GM08714 (cell line): ENCODE results near the gene ABLIM1.
"Not testable (repeated sequence)": the region's sequence is repeated elsewhere in the genome, so short reads cannot be mapped to it uniquely, and the experiment has no call there.

ENCODE experiments used
- H3K4me3 ChIP-seq: fragments of 200-500 bp; sonication (Bioruptor generic); 2 replicates; pipeline ENCODE4 v1.5.1; 2014; ENCODE audit warnings: mild to moderate bottlenecking, low read length, inconsistent platforms
- ZNF274 ChIP-seq: IDR thresholded peaks from 2 replicates; pipeline ENCODE4 v1.6.1; 2012; ENCODE audit warnings: mild to moderate bottlenecking, low read depth, low read length

ABLIM1 gene

GRCh38 chr10:114658175-114658574, at the start of gene ABLIM1:
Gene ABLIM1, minus strand, starts transcription at chr10:114658275. Its CDS starts 75 bp downstream, at chr10:114658200.
- no peak for TF ChIP-seq ZNF274
- H3K4me3 ChIP-seq: no peak within 1 kb of the TSS

DNA sequence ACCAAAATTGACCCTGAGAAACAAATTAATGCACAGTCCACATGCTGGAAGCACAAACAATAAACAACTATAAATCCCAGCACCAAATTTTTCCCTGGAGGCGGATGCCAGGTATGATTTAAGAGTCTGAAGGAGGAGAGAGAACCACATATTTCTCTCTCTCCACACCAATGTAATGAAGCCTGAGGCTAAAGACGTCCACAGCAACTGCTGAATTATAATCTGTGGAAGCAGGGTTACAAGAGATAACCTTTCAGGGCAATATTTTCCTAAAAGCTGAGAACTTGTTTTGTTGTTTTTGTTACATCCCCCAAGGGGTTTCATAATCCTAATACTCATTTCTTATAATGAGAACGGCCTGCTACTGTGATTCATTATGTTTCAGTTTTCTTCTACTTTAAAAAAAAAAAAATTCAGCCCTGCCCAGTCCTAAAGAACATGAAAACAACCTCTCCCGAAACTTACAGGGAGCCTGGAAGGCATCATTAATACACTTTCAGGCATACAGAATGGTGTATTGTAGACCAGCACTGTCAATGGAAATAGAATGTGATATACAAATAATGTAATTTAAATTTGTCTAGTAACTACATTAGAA, 48.5 kb upstream of the ABLIM1 start:
- H3K4me3 ChIP-seq: no peak overlapping the region
- no peak for TF ChIP-seq ZNF274

DNA sequence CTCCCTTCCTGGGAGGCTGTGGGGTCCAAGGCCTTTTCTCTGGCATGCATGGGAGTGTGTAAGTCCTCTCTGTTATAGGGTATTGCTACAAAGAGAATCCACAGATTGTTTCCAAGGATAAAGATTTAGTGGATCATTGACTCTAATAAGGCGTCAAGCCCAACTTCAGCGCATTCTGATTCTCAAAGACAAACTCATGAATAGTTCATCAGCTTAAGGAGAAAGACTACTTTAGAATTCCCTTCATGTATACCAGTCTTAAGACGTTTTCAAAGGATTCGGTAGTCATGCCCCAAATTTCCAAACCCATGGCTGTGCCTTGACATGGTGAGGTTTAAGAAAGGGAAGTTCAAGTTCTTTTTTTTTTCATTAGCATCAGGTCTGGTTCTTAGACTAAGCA, 46.6 kb upstream of the ABLIM1 start:
- no peak overlapping the region for H3K4me3 ChIP-seq
- no peak for TF ChIP-seq ZNF274

DNA sequence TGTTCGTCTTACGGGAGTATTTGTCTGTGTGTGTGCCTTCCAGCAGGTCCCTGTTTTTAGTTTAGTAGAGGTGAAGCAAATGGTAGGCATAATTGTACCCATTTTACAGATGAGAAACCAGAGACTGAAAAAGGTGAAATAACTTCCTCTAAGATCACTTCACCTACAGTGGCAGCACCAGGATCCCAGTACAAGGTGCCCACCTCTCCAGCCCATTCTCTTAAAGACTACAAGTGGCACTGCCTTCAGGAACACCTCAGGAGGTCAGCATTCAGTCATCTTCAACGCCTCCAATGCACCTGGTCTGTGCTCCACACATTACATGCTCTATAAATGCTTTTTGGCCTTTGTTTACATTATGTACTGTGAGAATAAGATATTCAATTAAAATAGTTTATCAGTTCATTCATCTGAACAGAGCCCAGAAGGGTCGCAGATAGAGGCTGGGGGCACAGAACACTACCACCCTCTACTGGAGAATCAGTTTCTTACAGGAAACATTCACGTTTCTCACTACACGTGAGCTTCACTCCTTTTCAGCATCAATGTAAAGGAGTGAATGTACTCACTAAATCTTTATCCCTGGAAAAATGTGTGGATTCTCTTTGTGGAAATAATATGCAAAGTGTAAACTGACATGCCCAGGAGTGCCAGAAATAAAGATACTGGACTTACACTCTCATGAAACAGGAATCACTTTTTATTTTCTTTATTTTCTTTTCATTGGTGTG, 45.5 kb upstream of the ABLIM1 start:
- no peak for TF ChIP-seq ZNF274
- H3K4me3 ChIP-seq: no peak overlapping the region

DNA sequence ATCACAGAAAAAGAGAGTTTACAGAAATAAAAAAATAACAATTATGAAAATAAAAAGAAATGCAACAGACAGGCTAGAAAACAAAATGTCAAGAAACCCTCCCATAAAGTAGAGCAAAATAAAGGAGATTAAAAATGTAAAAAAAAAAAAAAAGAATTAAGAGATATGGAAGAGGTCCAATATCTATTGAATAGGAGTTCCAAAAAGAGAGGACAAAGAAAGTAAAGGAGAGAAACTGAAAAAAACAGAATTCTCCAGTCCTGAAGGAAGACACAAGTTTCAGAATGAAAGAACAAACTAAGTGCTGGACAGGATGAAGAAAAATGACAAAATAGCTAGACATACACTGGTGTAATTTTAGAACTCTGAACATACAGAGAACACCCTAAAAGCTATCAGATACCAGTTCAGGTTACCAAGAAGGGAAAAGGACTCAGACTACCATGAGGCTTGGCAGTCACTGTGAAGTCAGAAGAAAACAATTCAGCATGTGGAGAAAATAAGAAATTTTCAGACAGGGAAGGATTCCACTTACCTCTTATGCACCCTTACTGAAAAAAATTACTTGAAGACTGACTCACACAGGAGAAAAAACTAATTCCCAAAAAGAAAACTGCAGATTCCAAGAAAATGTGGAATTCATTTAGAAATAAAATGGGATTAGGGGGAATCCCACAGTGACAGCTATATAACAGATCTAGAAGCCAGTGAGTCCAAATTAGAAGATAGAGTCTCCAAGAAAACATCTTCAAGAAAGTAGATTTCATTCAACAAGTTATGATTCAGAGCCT, 40.4 kb upstream of the ABLIM1 start:
- no peak overlapping the region for H3K4me3 ChIP-seq
- TF ChIP-seq ZNF274: no peak

DNA sequence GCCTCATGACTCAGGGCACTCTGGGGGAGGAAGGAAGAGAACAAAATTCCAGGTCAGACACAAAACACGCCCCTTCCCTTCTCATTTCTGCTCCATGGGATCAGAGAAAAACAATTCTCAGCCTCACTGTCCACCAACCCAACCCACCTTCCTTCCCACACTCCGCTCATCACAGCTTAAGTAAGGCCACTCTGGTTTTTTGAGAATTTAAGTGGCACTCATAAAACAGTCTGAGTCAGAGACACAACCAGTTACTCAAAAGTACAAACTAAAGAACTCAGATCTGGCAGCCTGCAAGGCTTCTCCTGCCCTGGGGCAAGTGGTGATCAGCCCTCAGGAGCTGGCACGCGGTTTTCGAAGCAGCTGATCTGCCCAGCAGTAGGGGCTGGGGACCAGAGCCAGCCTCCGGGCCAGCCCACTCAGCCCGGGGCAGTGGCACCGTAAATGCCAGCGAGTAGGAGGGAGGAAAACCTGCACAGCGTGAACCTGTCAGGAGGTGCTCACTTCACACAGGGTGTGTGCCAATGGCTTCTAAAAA, 39.1 kb upstream of the ABLIM1 start:
- H3K4me3 ChIP-seq: no peak overlapping the region
- no peak for TF ChIP-seq ZNF274

GRCh38 chr10:114696301-114696700, 38.2 kb upstream of the ABLIM1 start:
- H3K4me3 ChIP-seq: not testable (repeated sequence)

DNA sequence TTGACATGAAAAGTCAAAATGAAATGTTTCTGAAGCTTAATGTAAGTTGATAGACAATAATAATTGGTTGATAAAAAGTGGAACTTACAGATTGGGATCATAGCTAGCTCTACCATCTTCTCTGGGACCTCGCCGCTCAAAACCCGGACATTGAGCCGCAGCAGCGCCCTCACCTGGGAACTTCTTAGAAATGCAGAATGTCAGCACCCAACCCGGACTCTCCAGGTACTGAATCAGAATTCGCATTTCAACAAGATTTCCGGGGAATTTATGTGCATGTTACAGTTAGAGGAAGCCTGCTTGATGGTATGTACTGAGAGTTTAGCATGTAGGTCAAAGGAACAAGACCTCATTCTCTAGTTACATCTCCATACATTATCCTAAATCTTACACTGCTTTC, 36.7 kb upstream of the ABLIM1 start:
- TF ChIP-seq ZNF274: no peak
- no peak overlapping the region for H3K4me3 ChIP-seq

GRCh38 chr10:114694062-114694461, 36.0 kb upstream of the ABLIM1 start:
- TF ChIP-seq ZNF274: no peak
- H3K4me3 ChIP-seq: no peak overlapping the region

DNA sequence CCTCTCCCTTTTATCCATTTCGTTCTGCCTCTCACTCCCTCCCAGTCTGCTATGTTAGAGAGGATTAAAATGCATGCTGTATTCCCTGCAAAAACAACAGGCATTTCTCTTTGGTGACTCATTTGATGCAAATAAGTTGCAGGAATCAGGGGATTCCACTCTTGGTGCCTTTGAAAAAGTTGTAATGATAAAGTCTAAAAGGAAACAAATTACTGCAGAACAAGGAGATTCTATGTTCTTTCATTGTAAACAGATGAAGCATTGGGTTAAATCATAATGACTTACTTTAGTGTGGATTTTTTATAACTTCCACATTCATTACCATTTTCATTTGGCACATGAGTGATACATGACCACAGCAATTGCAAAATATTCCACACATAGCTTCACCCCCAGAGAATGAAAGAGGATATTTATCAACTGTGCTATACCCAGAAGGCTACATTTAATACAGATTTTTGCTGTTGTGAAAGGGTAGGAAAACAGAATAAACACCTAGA, 33.4 kb upstream of the ABLIM1 start:
- no peak for TF ChIP-seq ZNF274
- H3K4me3 ChIP-seq: no peak overlapping the region

GRCh38 chr10:114688786-114689185, 30.7 kb upstream of the ABLIM1 start:
- no peak for TF ChIP-seq ZNF274
- no peak overlapping the region for H3K4me3 ChIP-seq

DNA sequence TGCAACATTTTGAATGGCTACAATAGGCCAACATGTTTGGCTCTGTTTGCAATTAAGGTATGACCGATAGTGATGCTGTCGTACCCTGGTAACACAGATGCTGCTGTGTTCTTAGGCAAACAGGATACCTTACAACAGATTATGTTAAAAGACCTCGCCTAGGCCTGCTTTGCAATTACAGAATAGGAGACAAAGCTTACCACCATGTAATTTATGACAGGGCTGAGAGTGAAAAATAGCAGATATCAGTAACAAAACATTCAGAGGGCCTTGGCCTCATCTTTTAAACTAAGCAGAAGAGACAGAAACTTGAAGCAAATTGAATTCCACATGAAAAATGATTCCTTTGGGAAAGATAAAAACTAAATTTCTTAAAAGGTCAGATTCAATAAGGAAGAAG, 29.4 kb upstream of the ABLIM1 start:
- TF ChIP-seq ZNF274: no peak
- H3K4me3 ChIP-seq: no peak overlapping the region

- H3K4me3 ChIP-seq: no peak overlapping the region
- TF ChIP-seq ZNF274: no peak
Measured at GRCh38 chr10:114686013-114686412, 27.9 kb upstream of the ABLIM1 start.

DNA sequence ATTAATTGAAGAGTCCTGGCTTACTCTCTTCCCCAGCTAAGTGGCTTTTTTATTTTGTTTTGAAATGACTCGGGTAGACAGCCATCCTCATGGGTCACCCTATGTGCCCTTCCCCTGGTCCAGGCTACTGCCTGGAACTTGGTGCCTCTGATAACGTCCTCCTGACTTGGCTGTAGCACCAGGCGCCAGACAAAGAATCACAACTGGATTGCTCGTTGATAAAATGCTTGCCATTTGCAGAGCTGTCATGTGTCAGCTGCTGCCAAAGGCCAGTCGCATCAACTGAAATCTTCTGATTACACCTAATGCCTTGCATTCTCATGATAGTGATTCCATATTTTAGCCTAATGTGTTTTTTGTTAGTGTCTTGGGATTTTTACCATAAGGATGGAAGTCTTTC, 27.4 kb upstream of the ABLIM1 start:
- no peak overlapping the region for H3K4me3 ChIP-seq
- no peak for TF ChIP-seq ZNF274

- no peak for TF ChIP-seq ZNF274
- H3K4me3 ChIP-seq: no peak overlapping the region
Measured at GRCh38 chr10:114684822-114685209, 26.7 kb upstream of the ABLIM1 start.
